Retina (tissue), 1 donor: Measurements from ENCODE around the gene TTC5.
"Not testable (repeated sequence)": the region's sequence is repeated elsewhere in the genome, so short reads cannot be mapped to it uniquely, and the experiment has no call there.

Experiments
- DNase-seq: peaks from one replicate; pipeline ENCODE4 v3.0.0-alpha.2; 2016

Gene TTC5

GRCh38 chr14:20302042-20302755 is 3.6 kb downstream of the TTC5 start:
- no peak for DNase-seq

DNA sequence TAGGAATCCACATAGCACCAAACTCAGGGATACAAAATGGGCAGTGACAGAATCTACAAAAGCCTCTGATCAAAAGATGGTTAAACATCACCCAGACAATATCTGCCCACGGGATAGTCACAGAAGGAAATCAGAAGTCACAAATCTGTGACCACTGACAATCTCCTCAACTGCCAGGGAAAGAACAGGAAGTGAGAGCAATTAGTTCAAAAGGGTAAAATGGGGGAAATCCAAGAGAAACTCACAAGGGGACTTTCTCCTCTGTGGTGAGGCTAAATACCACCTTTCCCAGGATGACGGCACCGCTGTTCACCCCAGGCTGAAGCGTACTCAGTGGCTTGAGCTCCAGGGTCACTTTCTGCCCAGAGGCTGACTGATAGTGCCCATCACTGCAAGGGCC is 10.7 kb downstream of the TTC5 start:
- no peak for DNase-seq

DNA sequence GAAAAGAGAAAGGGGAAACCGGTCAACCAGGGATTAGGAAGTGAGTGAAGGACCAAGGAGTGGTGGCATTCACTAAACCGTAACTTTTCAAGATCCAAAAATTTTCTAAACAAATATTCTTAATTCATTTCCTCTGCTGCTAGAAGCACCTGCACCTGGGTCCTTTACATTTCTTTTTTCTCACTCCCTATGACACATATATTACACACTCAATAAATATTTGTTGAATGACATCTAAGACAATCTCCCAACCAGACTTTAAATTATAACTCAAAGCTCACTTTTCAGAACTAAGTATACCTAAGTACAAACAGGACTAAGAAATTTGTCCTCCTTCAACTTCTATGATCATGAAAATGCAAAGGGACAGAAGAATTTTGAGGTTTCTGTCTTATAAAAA is 11.1 kb downstream of the TTC5 start:
- DNase-seq: no peak

DNA sequence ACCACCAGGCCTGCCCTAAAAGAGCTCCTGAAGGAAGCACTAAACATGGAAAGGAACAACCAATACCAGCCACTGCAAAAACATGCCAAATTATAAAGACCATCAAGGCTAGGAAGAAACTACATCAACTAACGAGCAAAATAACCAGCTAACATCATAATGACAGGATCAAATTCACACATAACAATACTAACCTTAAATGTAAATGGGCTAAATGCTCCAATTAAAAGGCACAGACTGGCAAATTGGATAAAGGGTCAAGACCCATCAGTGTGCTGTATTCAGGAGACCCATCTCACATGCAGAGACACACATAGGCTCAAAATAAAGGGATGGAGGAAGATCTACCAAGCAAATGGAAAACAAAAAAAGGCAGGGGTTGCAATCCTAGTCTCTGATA is 23.8 kb downstream of the TTC5 start:
- not testable (repeated sequence) for DNase-seq

- DNase-seq: not testable (repeated sequence)
Observed at GRCh38 chr14:20280265-20280664, 25.5 kb downstream of the TTC5 start.

DNA sequence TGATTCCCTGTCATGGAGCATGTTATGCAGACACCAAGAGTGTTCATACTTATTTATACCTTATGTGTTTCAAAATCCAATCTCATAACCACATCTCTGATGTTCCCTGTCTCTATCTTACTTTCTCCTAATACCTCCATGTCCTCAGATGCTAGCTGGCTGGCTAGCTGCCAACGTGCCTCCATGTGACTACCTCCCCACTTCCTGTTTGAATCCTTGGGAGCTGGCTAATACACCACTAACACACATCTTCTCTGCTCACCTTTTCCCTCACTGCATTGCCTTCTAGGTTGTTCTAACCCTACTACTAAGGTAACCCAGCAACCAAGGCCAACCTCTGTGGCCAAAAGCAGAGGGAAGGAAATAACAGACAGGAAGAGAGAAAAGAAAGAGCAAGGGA is 27.3 kb downstream of the TTC5 start:
- no peak for DNase-seq

DNA sequence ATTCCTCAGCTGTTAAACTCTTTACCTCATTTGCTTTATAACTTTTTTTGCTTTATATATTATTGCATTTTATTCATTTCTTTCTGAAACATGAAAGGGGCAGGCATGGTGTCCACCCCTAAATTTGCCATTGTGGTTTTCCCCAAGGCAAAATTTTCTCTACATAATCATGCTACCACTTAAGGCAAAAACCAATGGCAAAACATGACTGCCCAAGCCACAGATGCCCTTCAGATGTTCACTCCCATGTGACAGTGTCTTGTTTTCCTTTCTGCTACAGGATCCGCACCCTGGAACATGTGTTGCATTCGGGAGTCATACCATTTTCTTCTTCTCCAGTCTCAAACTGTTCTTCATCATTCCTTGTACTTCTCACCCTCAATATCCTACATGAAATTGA is 28.3 kb downstream of the TTC5 start:
- DNase-seq: no peak

- DNase-seq: no peak
Observed at GRCh38 chr14:20274062-20274461, 31.7 kb downstream of the TTC5 start.

DNA sequence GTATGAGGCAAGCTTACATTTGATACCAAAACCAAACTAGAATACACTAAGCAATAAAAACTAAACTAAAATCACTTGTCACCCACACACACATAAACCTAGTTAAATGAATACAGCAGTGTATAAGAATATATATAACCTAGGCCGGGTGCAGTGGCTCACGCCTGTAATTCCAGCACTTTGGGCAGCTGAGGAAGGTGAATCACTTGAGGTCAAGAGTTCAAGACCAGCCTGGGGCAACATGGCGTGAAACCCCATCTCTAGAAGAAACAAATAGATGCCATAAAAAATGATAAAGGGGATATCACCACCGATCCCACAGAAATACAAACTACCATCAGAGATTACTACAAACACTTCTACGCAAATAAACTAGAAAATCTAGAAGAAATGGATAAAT is 41.4 kb downstream of the TTC5 start:
- not testable (repeated sequence) for DNase-seq

GRCh38 chr14:20262642-20263128 is 43.1 kb downstream of the TTC5 start:
- DNase-seq: no peak

DNA sequence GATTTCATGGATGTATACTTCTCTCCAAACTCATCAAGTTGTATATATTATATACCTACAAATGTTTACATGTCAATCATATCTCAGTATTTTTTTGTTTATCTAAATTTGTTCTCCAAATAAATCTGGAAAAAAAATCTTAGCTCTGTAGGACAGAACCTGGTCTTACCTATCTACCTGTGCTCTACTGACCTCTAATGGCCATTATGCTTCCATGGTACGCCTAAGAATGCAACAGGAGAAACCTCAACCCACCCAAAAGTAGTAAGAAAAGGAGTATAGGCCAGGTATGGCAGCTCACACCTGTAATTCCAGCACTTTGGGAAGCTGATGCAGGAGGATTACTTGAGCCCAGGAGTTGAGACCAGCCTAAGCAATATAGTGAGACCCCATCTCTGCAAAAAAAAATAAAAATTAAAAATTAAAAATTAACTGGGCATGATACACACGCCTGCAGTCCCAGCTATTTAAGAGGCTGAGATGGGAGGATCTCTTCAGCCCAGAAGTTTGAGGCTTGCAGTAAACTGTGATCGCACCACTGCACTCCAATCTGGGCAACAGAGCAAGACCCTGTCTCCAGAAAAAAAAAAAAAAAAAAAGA is 58.0 kb downstream of the TTC5 start:
- DNase-seq: no peak
